ENCODE results near the gene ARID3A. TPM values are rescaled to one million over a fixed set of nuclear protein-coding genes. Genes with fewer than 3 reads are reported as not detected.

ARID3A gene
- total RNA-seq, 2 experiments from 2014 or later = 18.7 to 22.1 TPM

DNA sequence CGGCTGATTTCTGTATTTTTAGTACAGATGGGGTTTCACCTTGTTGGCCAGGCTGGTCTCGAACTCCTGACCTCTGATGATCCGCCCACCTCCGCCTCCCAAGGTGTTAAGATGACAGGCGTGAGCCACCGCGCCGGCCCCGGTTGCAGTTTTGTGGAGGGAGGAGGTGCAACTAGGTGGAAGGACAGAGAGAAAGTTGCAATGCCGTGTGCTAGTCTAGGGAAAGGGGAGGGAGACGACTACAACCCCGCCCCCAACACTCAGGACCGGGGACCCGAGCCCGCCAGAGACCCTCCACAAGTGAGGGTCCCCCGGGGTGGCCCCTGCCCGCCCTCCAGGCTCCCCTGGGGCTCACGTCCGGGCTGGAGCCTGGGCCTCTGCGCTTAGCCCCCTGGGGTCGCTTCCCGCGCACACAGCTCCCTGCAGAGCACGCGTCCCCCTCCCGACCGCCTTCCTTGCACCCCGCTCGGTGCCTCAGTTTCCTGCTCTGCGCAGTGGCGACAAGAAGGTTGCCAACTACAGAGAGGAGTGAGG is 1.2 kb upstream of the ARID3A start:
- no peaks in the 10 kb centered on the region for H3K27me3 Mint-ChIP-seq
- H3K27ac Mint-ChIP-seq = no peak overlapping the region
- TF ChIP-seq CTCF (IDR thresholded peaks at IDR 0.05) = no peak
- peaks cover 21% of the 10 kb centered on the region for H3K4me1 Mint-ChIP-seq (ENCODE audit: low read depth)
- intact Hi-C loops (cut with micrococcal nuclease) = no loop called here
- ATAC-seq (no peak), DNase-seq (peak; percentile 81)
- no peaks in the 10 kb centered on the region for H3K9me3 Mint-ChIP-seq
- H3K36me3 Mint-ChIP-seq (ENCODE audit: low read depth) = peaks cover 3% of the 10 kb centered on the region
- ChIA-PET POLR2A (interaction anchor here (0.7 to 4.6 kb wide), 7 partner anchors 8 to 265 kb away, joined by 3 to 29 read pairs (median 3); partner anchors contain the start of gene WDR18), CTCF (interaction anchor here (1.4 to 7.9 kb wide), 3 partner anchors 14 to 61 kb away, joined by 4 to 127 read pairs (median 10); partner anchors contain the start of gene WDR18)
- H3K4me3 Mint-ChIP-seq = peak overlapping the region; percentile 73

- POLR2A ChIA-PET = interaction anchor here (0.7 to 4.6 kb wide), 7 partner anchors 8 to 265 kb away, joined by 3 to 29 read pairs (median 3); partner anchors contain the start of gene WDR18
- H3K27me3 Mint-ChIP-seq = no peaks in the 10 kb centered on the region
- no peak for TF ChIP-seq CTCF (IDR thresholded peaks at IDR 0.05)
- intact Hi-C loops (cut with micrococcal nuclease) = no loop called here
- CTCF ChIA-PET = interaction anchor here (1.4 to 7.9 kb wide), 2 partner anchors 13 to 58 kb away, joined by 4 to 127 read pairs; partner anchors contain the start of gene WDR18
- ATAC-seq (peak; percentile 62), DNase-seq (peak; percentile 80)
- H3K9me3 Mint-ChIP-seq = no peaks in the 10 kb centered on the region
- peaks cover 3% of the 10 kb centered on the region for H3K36me3 Mint-ChIP-seq (ENCODE audit: low read depth)
- peak overlapping the region; percentile 76 for H3K27ac Mint-ChIP-seq
- H3K4me1 Mint-ChIP-seq (ENCODE audit: low read depth) = peaks cover 21% of the 10 kb centered on the region
- peak overlapping the region; percentile 73 for H3K4me3 Mint-ChIP-seq
Measured at GRCh38 chr19:925087-925525, 729 bp upstream of the ARID3A start.

- ATAC-seq = no peak
- ChIA-PET CTCF (no interaction called here), POLR2A (no interaction called here)
- no peaks in the 10 kb centered on the region for H3K9me3 Mint-ChIP-seq
- H3K27me3 Mint-ChIP-seq = no peaks in the 10 kb centered on the region
- intact Hi-C loops (cut with micrococcal nuclease) = loop anchor here (2.0 kb wide), 1 partner anchor 57 kb away; no protein-coding TSS in a partner anchor
- TF ChIP-seq CTCF (IDR thresholded peaks at IDR 0.05) = no peak
- H3K4me1 Mint-ChIP-seq (ENCODE audit: low read depth) = peaks cover 15% of the 10 kb centered on the region
- no peaks in the 10 kb centered on the region for H3K36me3 Mint-ChIP-seq (ENCODE audit: low read depth)
- no peak overlapping the region for H3K27ac Mint-ChIP-seq
- H3K4me3 Mint-ChIP-seq = peak overlapping the region; percentile 70
- DNase-seq = no peak
Measured at GRCh38 chr19:926323-926588, 421 bp downstream of the ARID3A start.

DNA sequence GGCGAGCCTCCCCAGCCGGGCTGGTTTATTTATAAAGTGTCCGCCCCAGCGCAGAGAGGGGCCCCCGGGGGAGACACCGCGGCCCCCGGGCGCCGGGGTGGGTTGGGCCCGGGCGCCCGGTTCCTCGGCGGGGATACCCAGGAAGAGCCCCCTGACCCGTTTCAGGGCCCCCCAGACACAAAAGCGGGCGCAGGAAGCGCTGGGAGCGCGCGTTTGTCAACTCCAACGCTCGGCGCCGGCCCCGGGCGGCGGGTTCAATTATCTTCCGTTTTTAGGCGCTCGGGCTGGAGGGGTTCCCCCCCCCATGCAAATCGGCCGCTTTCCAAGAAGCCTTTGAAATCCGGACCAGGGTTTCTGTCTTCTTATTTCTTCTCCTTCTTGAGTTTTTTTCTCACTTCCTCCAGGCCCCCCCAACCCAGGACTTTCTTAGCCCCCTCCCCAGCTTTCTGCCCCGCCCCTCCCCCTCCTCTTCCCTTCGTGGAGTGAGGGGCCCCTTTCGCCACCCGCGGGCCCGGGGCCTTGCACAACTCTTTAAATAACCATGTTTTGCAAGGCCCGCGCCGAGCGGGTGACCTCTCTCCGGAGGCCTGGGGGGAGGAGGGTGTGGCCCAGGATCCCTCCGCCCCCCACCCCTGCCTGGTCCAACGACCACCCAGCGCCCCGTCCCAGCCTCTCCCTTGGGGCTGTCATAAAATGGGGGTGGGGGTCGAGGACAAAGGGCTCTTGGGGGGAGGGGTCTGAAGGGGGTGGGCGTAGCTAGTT is 935 bp downstream of the ARID3A start:
- peak; percentile 18 for ATAC-seq
- POLR2A ChIA-PET = interaction anchor here (0.6 kb wide), 2 partner anchors 73 to 317 kb away, joined by 3 read pairs; no protein-coding TSS in a partner anchor
- TF ChIP-seq CTCF (IDR thresholded peaks at IDR 0.05) = no peak

More for the DNA sequence above, 935 bp downstream of the ARID3A start:
- Mint-ChIP-seq H3K27me3 (no peaks in the 10 kb centered on the region), H3K4me1 (ENCODE audit: low read depth) (peaks cover 11% of the 10 kb centered on the region), H3K36me3 (ENCODE audit: low read depth) (no peaks in the 10 kb centered on the region), H3K9me3 (no peaks in the 10 kb centered on the region), H3K27ac (no peak overlapping the region), H3K4me3 (peak overlapping the region; percentile 70)
- intact Hi-C loops (cut with micrococcal nuclease) = loop anchor here (2.0 kb wide), 1 partner anchor 56 kb away; no protein-coding TSS in a partner anchor
- peak; percentile 91 for DNase-seq
- CTCF ChIA-PET = no interaction called here
